IgD-negative memory B cell (primary cell): ENCODE measurements around the gene UCN2. TPM values are rescaled to one million over a fixed set of nuclear protein-coding genes. Genes with fewer than 3 reads are reported as not detected.
"Not testable (repeated sequence)": the region's sequence is repeated elsewhere in the genome, so short reads cannot be mapped to it uniquely, and the experiment has no call there.

Experiments used
- H3K27ac Mint-ChIP-seq, 3 donors: one replicate each; pipeline ENCODE4 v1.8.0; 2020 to 2022; ENCODE audit warnings: mild to moderate bottlenecking in 3 of 3, mixed read lengths in 3 of 3, moderate library complexity in 1 of 3
- H3K27me3 Mint-ChIP-seq: one replicate; pipeline ENCODE4 v1.8.0; 2021; ENCODE audit warnings: mixed read lengths
- H3K36me3 Mint-ChIP-seq: one replicate; pipeline ENCODE4 v1.8.0; 2020; ENCODE audit warnings: mild to moderate bottlenecking, mixed read lengths
- H3K4me1 Mint-ChIP-seq, 3 donors: one replicate each; pipeline ENCODE4 v1.8.0; 2020 to 2022; ENCODE audit warnings: mixed read lengths in 3 of 3, mild to moderate bottlenecking in 1 of 3
- H3K4me3 Mint-ChIP-seq, 4 donors: one replicate each; pipeline ENCODE4 v1.8.0; 2020 to 2022; ENCODE audit warnings: mild to moderate bottlenecking in 4 of 4, mixed read lengths in 4 of 4, moderate library complexity in 3 of 4
- H3K9me3 Mint-ChIP-seq, 3 donors: one replicate each; pipeline ENCODE4 v1.8.0; 2020 to 2021; ENCODE audit warnings: mixed read lengths in 3 of 3, mild to moderate bottlenecking in 1 of 3
- polyA plus RNA-seq: library from polyadenylated mRNA; unstranded; fragments of 300-500 nt; fragmentation: Illumina TruSeq; gene quantifications from one replicate; pipeline ENCODE4 v1.2.3, GENCODE V29; 2021

UCN2 gene
- polyA plus RNA-seq, 1 donor from 2014 or later = not detected

- Mint-ChIP-seq H3K9me3 (no peaks in the 10 kb centered on the region), H3K27me3 (peaks cover 2% of the 10 kb centered on the region), H3K27ac (no peak overlapping the region), H3K36me3 (peaks cover 2% of the 10 kb centered on the region), H3K4me3 (no peak overlapping the region), H3K4me1 (peaks cover 0 to 3% (median 0%) of the 10 kb centered on the region in 3 donors)
Measured at GRCh38 chr3:48548126-48548525, 15.5 kb downstream of the UCN2 start.

GRCh38 chr3:48546203-48546829 lies 17.3 kb downstream of the UCN2 start:
- Mint-ChIP-seq H3K27ac (peak overlapping the region in 1 of 3 donors; percentile 50), H3K4me3 (no peak overlapping the region)

GRCh38 chr3:48544141-48544540 lies 19.4 kb downstream of the UCN2 start:
- H3K27me3 Mint-ChIP-seq = peaks cover 2% of the 10 kb centered on the region
- no peak overlapping the region for H3K4me3 Mint-ChIP-seq
- peaks cover 2% of the 10 kb centered on the region for H3K36me3 Mint-ChIP-seq
- no peak overlapping the region for H3K27ac Mint-ChIP-seq
- no peaks in the 10 kb centered on the region for H3K4me1 Mint-ChIP-seq
- no peaks in the 10 kb centered on the region for H3K9me3 Mint-ChIP-seq

More at GRCh38 chr3:48546203-48546829, 17.3 kb downstream of the UCN2 start:
- no peaks in the 10 kb centered on the region for H3K9me3 Mint-ChIP-seq
- H3K27me3 Mint-ChIP-seq = peaks cover 2% of the 10 kb centered on the region
- peaks cover 2% of the 10 kb centered on the region for H3K36me3 Mint-ChIP-seq
- peaks cover 0 to 3% (median 0%) of the 10 kb centered on the region in 3 donors for H3K4me1 Mint-ChIP-seq

GRCh38 chr3:48543271-48543866 lies 20.2 kb downstream of the UCN2 start:
- H3K9me3 Mint-ChIP-seq = no peaks in the 10 kb centered on the region
- no peak overlapping the region for H3K27ac Mint-ChIP-seq
- no peak overlapping the region for H3K4me3 Mint-ChIP-seq
- peaks cover 2% of the 10 kb centered on the region for H3K27me3 Mint-ChIP-seq
- H3K4me1 Mint-ChIP-seq = no peaks in the 10 kb centered on the region
- peaks cover 2% of the 10 kb centered on the region for H3K36me3 Mint-ChIP-seq

- Mint-ChIP-seq H3K9me3 (no peaks in the 10 kb centered on the region), H3K4me3 (no peak overlapping the region), H3K27me3 (no peaks in the 10 kb centered on the region), H3K36me3 (peaks cover 6% of the 10 kb centered on the region), H3K4me1 (no peaks in the 10 kb centered on the region), H3K27ac (no peak overlapping the region)
Measured at GRCh38 chr3:48538451-48538850, 25.1 kb downstream of the UCN2 start.

- no peaks in the 10 kb centered on the region for H3K27me3 Mint-ChIP-seq
- H3K9me3 Mint-ChIP-seq = no peaks in the 10 kb centered on the region
- H3K36me3 Mint-ChIP-seq = peaks cover 6% of the 10 kb centered on the region
- H3K27ac Mint-ChIP-seq = no peak overlapping the region
- H3K4me3 Mint-ChIP-seq = no peak overlapping the region
- no peaks in the 10 kb centered on the region for H3K4me1 Mint-ChIP-seq
Measured at GRCh38 chr3:48536785-48537184, 26.8 kb downstream of the UCN2 start.

GRCh38 chr3:48536116-48536515 lies 27.5 kb downstream of the UCN2 start:
- Mint-ChIP-seq H3K36me3 (peaks cover 6% of the 10 kb centered on the region), H3K4me3 (no peak overlapping the region), H3K9me3 (no peaks in the 10 kb centered on the region), H3K4me1 (no peaks in the 10 kb centered on the region), H3K27me3 (no peaks in the 10 kb centered on the region), H3K27ac (no peak overlapping the region)

- Mint-ChIP-seq H3K27ac (no peak overlapping the region), H3K27me3 (no peaks in the 10 kb centered on the region), H3K36me3 (peaks cover 6% of the 10 kb centered on the region), H3K4me1 (no peaks in the 10 kb centered on the region), H3K4me3 (no peak overlapping the region), H3K9me3 (no peaks in the 10 kb centered on the region)
Measured at GRCh38 chr3:48535578-48535977, 28.0 kb downstream of the UCN2 start.

- no peaks in the 10 kb centered on the region for H3K4me1 Mint-ChIP-seq
- peaks cover 4% of the 10 kb centered on the region for H3K36me3 Mint-ChIP-seq
- H3K4me3 Mint-ChIP-seq = no peak overlapping the region
- no peak overlapping the region for H3K27ac Mint-ChIP-seq
- no peaks in the 10 kb centered on the region for H3K27me3 Mint-ChIP-seq
- no peaks in the 10 kb centered on the region for H3K9me3 Mint-ChIP-seq
Measured at GRCh38 chr3:48532977-48533337, 30.6 kb downstream of the UCN2 start.

GRCh38 chr3:48532271-48532976 lies 31.2 kb downstream of the UCN2 start:
- Mint-ChIP-seq H3K4me1 (no peaks in the 10 kb centered on the region), H3K36me3 (peaks cover 2% of the 10 kb centered on the region), H3K27ac (no peak overlapping the region), H3K27me3 (no peaks in the 10 kb centered on the region), H3K9me3 (no peaks in the 10 kb centered on the region), H3K4me3 (no peak overlapping the region)

GRCh38 chr3:48530701-48531100 lies 32.9 kb downstream of the UCN2 start:
- H3K27me3 Mint-ChIP-seq, H3K36me3 Mint-ChIP-seq, H3K9me3 Mint-ChIP-seq, H3K27ac Mint-ChIP-seq, H3K4me3 Mint-ChIP-seq, H3K4me1 Mint-ChIP-seq: not testable (repeated sequence)

GRCh38 chr3:48528754-48529153 lies 34.8 kb downstream of the UCN2 start:
- Mint-ChIP-seq H3K27ac (no peak overlapping the region), H3K9me3 (no peaks in the 10 kb centered on the region), H3K36me3 (no peaks in the 10 kb centered on the region), H3K27me3 (no peaks in the 10 kb centered on the region), H3K4me1 (no peaks in the 10 kb centered on the region), H3K4me3 (no peak overlapping the region)

- no peak overlapping the region for H3K27ac Mint-ChIP-seq
- H3K9me3 Mint-ChIP-seq = no peaks in the 10 kb centered on the region
- H3K27me3 Mint-ChIP-seq = no peaks in the 10 kb centered on the region
- peak overlapping the region in 1 of 4 donors; percentile 55 for H3K4me3 Mint-ChIP-seq
- H3K4me1 Mint-ChIP-seq = no peaks in the 10 kb centered on the region
- H3K36me3 Mint-ChIP-seq = no peaks in the 10 kb centered on the region
Measured at GRCh38 chr3:48528048-48528447, 35.5 kb downstream of the UCN2 start.

GRCh38 chr3:48524970-48525369 lies 38.6 kb downstream of the UCN2 start:
- Mint-ChIP-seq H3K9me3 (no peaks in the 10 kb centered on the region), H3K27me3 (no peaks in the 10 kb centered on the region), H3K36me3 (no peaks in the 10 kb centered on the region), H3K4me1 (no peaks in the 10 kb centered on the region), H3K4me3 (no peak overlapping the region), H3K27ac (no peak overlapping the region)

GRCh38 chr3:48521635-48522034 lies 41.9 kb downstream of the UCN2 start:
- H3K27ac Mint-ChIP-seq = no peak overlapping the region
- no peaks in the 10 kb centered on the region for H3K4me1 Mint-ChIP-seq
- H3K9me3 Mint-ChIP-seq = no peaks in the 10 kb centered on the region
- H3K27me3 Mint-ChIP-seq = peaks cover 4% of the 10 kb centered on the region
- H3K36me3 Mint-ChIP-seq = no peaks in the 10 kb centered on the region
- no peak overlapping the region for H3K4me3 Mint-ChIP-seq

- peaks cover 5 to 6% (median 5%) of the 10 kb centered on the region in 3 donors for H3K4me1 Mint-ChIP-seq
- H3K36me3 Mint-ChIP-seq = no peaks in the 10 kb centered on the region
- H3K27ac Mint-ChIP-seq = peak overlapping the region in 1 of 3 donors; percentile 16
- peaks cover 6% of the 10 kb centered on the region for H3K27me3 Mint-ChIP-seq
- H3K9me3 Mint-ChIP-seq = no peaks in the 10 kb centered on the region
- H3K4me3 Mint-ChIP-seq = no peak overlapping the region
Measured at GRCh38 chr3:48519277-48519643, 44.3 kb downstream of the UCN2 start.
